Type B pancreatic cell (in vitro differentiated cells): ENCODE measurements around the gene MYZAP. TPM values are rescaled to one million over a fixed set of nuclear protein-coding genes. Genes with fewer than 3 reads are reported as not detected.

ENCODE experiments used
- DNase-seq: peaks from one replicate; pipeline ENCODE4 v3.0.0; 2021; ENCODE audit warnings: mixed read lengths; ENCODE audit not compliant: unreplicated experiment; ENCODE audit errors: extremely low spot score
- H3K27ac Mint-ChIP-seq: 2 replicates; pipeline ENCODE4 v1.8.0; 2021; ENCODE audit warnings: mild to moderate bottlenecking, mixed read lengths
- H3K27me3 Mint-ChIP-seq: 2 replicates; pipeline ENCODE4 v1.8.0; 2021; ENCODE audit warnings: mixed read lengths
- H3K36me3 Mint-ChIP-seq: 2 replicates; pipeline ENCODE4 v1.8.0; 2021; ENCODE audit warnings: mixed read lengths
- H3K4me1 Mint-ChIP-seq: one replicate; pipeline ENCODE4 v1.8.0; 2021; ENCODE audit warnings: mixed read lengths; ENCODE audit not compliant: unreplicated experiment
- H3K4me3 Mint-ChIP-seq: 2 replicates; pipeline ENCODE4 v1.8.0; 2021; ENCODE audit warnings: mild to moderate bottlenecking, mixed read lengths
- H3K9me3 Mint-ChIP-seq: 2 replicates; pipeline ENCODE4 v1.8.0; 2021; ENCODE audit warnings: mixed read lengths
- CTCF ChIP-seq: fragments of 200-600 bp; sonication (generic); conservative IDR thresholded peaks from 2 replicates; pipeline ENCODE4 v1.5.0; 2021; ENCODE audit warnings: antibody characterized with exemption, mild to moderate bottlenecking
- total RNA-seq: library from RNA; stranded (reverse); gene quantifications from 2 replicates; pipeline ENCODE4 v1.2.1, GENCODE V29; 2021; ENCODE audit warnings: low replicate concordance

Gene MYZAP
- total RNA-seq, 1 donor from 2014 or later: 5.7 TPM

- Mint-ChIP-seq H3K27me3 (no peaks in the 10 kb centered on the region), H3K27ac (no peak overlapping the region), H3K9me3 (no peaks in the 10 kb centered on the region), H3K4me1 (peaks cover 34% of the 10 kb centered on the region), H3K36me3 (peaks cover 2% of the 10 kb centered on the region), H3K4me3 (no peak overlapping the region)
- no peak for DNase-seq
- TF ChIP-seq CTCF: no peak
These were observed 35.7 kb upstream of the MYZAP start for GRCh38 chr15:57556040-57556439.

GRCh38 chr15:57557267-57557666 lies 34.4 kb upstream of the MYZAP start:
- H3K36me3 Mint-ChIP-seq: no peaks in the 10 kb centered on the region
- H3K27ac Mint-ChIP-seq: no peak overlapping the region
- no peak overlapping the region for H3K4me3 Mint-ChIP-seq
- H3K9me3 Mint-ChIP-seq: no peaks in the 10 kb centered on the region
- H3K27me3 Mint-ChIP-seq: no peaks in the 10 kb centered on the region
- DNase-seq: no peak
- H3K4me1 Mint-ChIP-seq: peaks cover 24% of the 10 kb centered on the region
- no peak for TF ChIP-seq CTCF

GRCh38 chr15:57557810-57558209 lies 33.9 kb upstream of the MYZAP start:
- Mint-ChIP-seq H3K27me3 (no peaks in the 10 kb centered on the region), H3K9me3 (no peaks in the 10 kb centered on the region), H3K4me3 (no peak overlapping the region), H3K4me1 (peaks cover 22% of the 10 kb centered on the region), H3K27ac (no peak overlapping the region), H3K36me3 (no peaks in the 10 kb centered on the region)
- DNase-seq: no peak
- TF ChIP-seq CTCF: no peak

- no peaks in the 10 kb centered on the region for H3K9me3 Mint-ChIP-seq
- H3K4me3 Mint-ChIP-seq: no peak overlapping the region
- H3K27ac Mint-ChIP-seq: no peak overlapping the region
- no peak for DNase-seq
- no peaks in the 10 kb centered on the region for H3K36me3 Mint-ChIP-seq
- peak; percentile 89 for TF ChIP-seq CTCF
- H3K4me1 Mint-ChIP-seq: peaks cover 14% of the 10 kb centered on the region
- H3K27me3 Mint-ChIP-seq: no peaks in the 10 kb centered on the region
These were observed 31.8 kb upstream of the MYZAP start for GRCh38 chr15:57559875-57560274.

- no peaks in the 10 kb centered on the region for H3K36me3 Mint-ChIP-seq
- TF ChIP-seq CTCF: peak; percentile 92
- no peak overlapping the region for H3K4me3 Mint-ChIP-seq
- H3K27ac Mint-ChIP-seq: peak overlapping the region; percentile 43
- no peaks in the 10 kb centered on the region for H3K27me3 Mint-ChIP-seq
- H3K4me1 Mint-ChIP-seq: peaks cover 5% of the 10 kb centered on the region
- H3K9me3 Mint-ChIP-seq: no peaks in the 10 kb centered on the region
- no peak for DNase-seq
These were observed 30.5 kb upstream of the MYZAP start for GRCh38 chr15:57561041-57561711.
